ENCODE results near the gene BRCA1. TPM values are rescaled to one million over a fixed set of nuclear protein-coding genes. Genes with fewer than 3 reads are reported as not detected.
"Not testable (repeated sequence)": the region's sequence is repeated elsewhere in the genome, so short reads cannot be mapped to it uniquely, and the experiment has no call there.

The BRCA1 gene
- total and polyA plus RNA-seq, 2 donors (not counting 1 experiment from before 2014, with no cell fraction given): 7.5 to 9.9 TPM

- H3K79me2 ChIP-seq (ENCODE audit: control insufficient read depth, insufficient read depth, low read length): no peaks in the 10 kb centered on the region
- DNase-seq (ENCODE audit: low read depth in 2 of 2): no peak
These were observed 18.6 kb downstream of the BRCA1 start for GRCh38 chr17:43106552-43106951.

GRCh38 chr17:43105146-43105545, 20.0 kb downstream of the BRCA1 start:
- no peaks in the 10 kb centered on the region for H3K27me3 ChIP-seq (ENCODE audit: control insufficient read depth, insufficient read depth, low read length)
- H2AFZ ChIP-seq (ENCODE audit: low read length): no peak overlapping the region
- H3K4me1 ChIP-seq (ENCODE audit: control insufficient read depth, extremely low read depth, insufficient read depth, low read length): no peaks in the 10 kb centered on the region
- no peaks in the 10 kb centered on the region for H3K79me2 ChIP-seq (ENCODE audit: control insufficient read depth, insufficient read depth, low read length)
- no peaks in the 10 kb centered on the region for H3K9me3 ChIP-seq (ENCODE audit: control insufficient read depth, insufficient read depth, low read depth, low read length)
- no peaks in the 10 kb centered on the region for H3K36me3 ChIP-seq (ENCODE audit: control insufficient read depth, insufficient read depth, low read length)
- no peak overlapping the region for H3K4me3 ChIP-seq (replicated peaks in 1 of 4; ENCODE audit: control extremely low read depth in 1 of 4, insufficient read depth in 1 of 4, low read depth in 3 of 4, low read length in 4 of 4)
- no peak for DNase-seq (ENCODE audit: low read depth in 2 of 2)
- H3K9ac ChIP-seq (ENCODE audit: insufficient read depth, low read length): no peak overlapping the region
- no peak overlapping the region for H3K4me2 ChIP-seq (ENCODE audit: extremely low read depth, insufficient read depth, low read length)
- H4K20me1 ChIP-seq (ENCODE audit: control insufficient read depth, extremely low read depth, insufficient read depth, low read length): no peaks in the 10 kb centered on the region
- TF ChIP-seq CTCF (conservative IDR thresholded peaks at IDR 0.05 in 1 of 2, IDR thresholded peaks at IDR 0.05 in 1 of 2; ENCODE audit: low read depth in 1 of 2, low read length in 2 of 2) (no peak), EZH2 (IDR thresholded peaks at IDR 0.05; ENCODE audit: low read length, missing control alignments) (no peak)
- H3K27ac ChIP-seq (ENCODE audit: insufficient read depth, low read length): no peak overlapping the region

More at GRCh38 chr17:43106552-43106951, 18.6 kb downstream of the BRCA1 start:
- no peak overlapping the region for H2AFZ ChIP-seq (ENCODE audit: low read length)
- no peaks in the 10 kb centered on the region for H3K27me3 ChIP-seq (ENCODE audit: control insufficient read depth, insufficient read depth, low read length)
- no peak overlapping the region for H3K9ac ChIP-seq (ENCODE audit: insufficient read depth, low read length)
- H4K20me1 ChIP-seq (ENCODE audit: control insufficient read depth, extremely low read depth, insufficient read depth, low read length): no peaks in the 10 kb centered on the region
- no peaks in the 10 kb centered on the region for H3K4me1 ChIP-seq (ENCODE audit: control insufficient read depth, extremely low read depth, insufficient read depth, low read length)
- H3K9me3 ChIP-seq (ENCODE audit: control insufficient read depth, insufficient read depth, low read depth, low read length): no peaks in the 10 kb centered on the region
- no peaks in the 10 kb centered on the region for H3K36me3 ChIP-seq (ENCODE audit: control insufficient read depth, insufficient read depth, low read length)
- no peak overlapping the region for H3K27ac ChIP-seq (ENCODE audit: insufficient read depth, low read length)
- no peak overlapping the region for H3K4me2 ChIP-seq (ENCODE audit: extremely low read depth, insufficient read depth, low read length)
- H3K4me3 ChIP-seq (replicated peaks in 1 of 4; ENCODE audit: control extremely low read depth in 1 of 4, insufficient read depth in 1 of 4, low read depth in 3 of 4, low read length in 4 of 4): no peak overlapping the region
- TF ChIP-seq CTCF (conservative IDR thresholded peaks at IDR 0.05 in 1 of 2, IDR thresholded peaks at IDR 0.05 in 1 of 2; ENCODE audit: low read depth in 1 of 2, low read length in 2 of 2): no peak
- TF ChIP-seq EZH2 (IDR thresholded peaks at IDR 0.05; ENCODE audit: low read length, missing control alignments): no peak

- Histone ChIP-seq H2AFZ (ENCODE audit: low read length) (no peak overlapping the region), H3K27me3 (ENCODE audit: control insufficient read depth, insufficient read depth, low read length) (no peaks in the 10 kb centered on the region), H3K79me2 (ENCODE audit: control insufficient read depth, insufficient read depth, low read length) (no peaks in the 10 kb centered on the region), H3K9ac (ENCODE audit: insufficient read depth, low read length) (no peak overlapping the region), H3K4me1 (ENCODE audit: control insufficient read depth, extremely low read depth, insufficient read depth, low read length) (no peaks in the 10 kb centered on the region), H3K36me3 (ENCODE audit: control insufficient read depth, insufficient read depth, low read length) (no peaks in the 10 kb centered on the region), H4K20me1 (ENCODE audit: control insufficient read depth, extremely low read depth, insufficient read depth, low read length) (no peaks in the 10 kb centered on the region), H3K4me2 (ENCODE audit: extremely low read depth, insufficient read depth, low read length) (no peak overlapping the region), H3K4me3 (replicated peaks in 1 of 4; ENCODE audit: control extremely low read depth in 1 of 4, insufficient read depth in 1 of 4, low read depth in 3 of 4, low read length in 4 of 4) (no peak overlapping the region), H3K27ac (ENCODE audit: insufficient read depth, low read length) (no peak overlapping the region), H3K9me3 (ENCODE audit: control insufficient read depth, insufficient read depth, low read depth, low read length) (no peaks in the 10 kb centered on the region)
- no peak for DNase-seq (ENCODE audit: low read depth in 2 of 2)
- TF ChIP-seq EZH2 (IDR thresholded peaks at IDR 0.05; ENCODE audit: low read length, missing control alignments) (no peak), CTCF (conservative IDR thresholded peaks at IDR 0.05 in 1 of 2, IDR thresholded peaks at IDR 0.05 in 1 of 2; ENCODE audit: low read depth in 1 of 2, low read length in 2 of 2) (no peak)
These were observed 20.5 kb downstream of the BRCA1 start for GRCh38 chr17:43104665-43105064.

- not testable (repeated sequence) for H3K36me3 ChIP-seq (ENCODE audit: control insufficient read depth, insufficient read depth, low read length); H3K79me2 ChIP-seq (ENCODE audit: control insufficient read depth, insufficient read depth, low read length); DNase-seq (ENCODE audit: low read depth in 2 of 2); H3K4me3 ChIP-seq (replicated peaks in 1 of 4; ENCODE audit: control extremely low read depth in 1 of 4, insufficient read depth in 1 of 4, low read depth in 3 of 4, low read length in 4 of 4); H2AFZ ChIP-seq (ENCODE audit: low read length); H3K9ac ChIP-seq (ENCODE audit: insufficient read depth, low read length); H3K27me3 ChIP-seq (ENCODE audit: control insufficient read depth, insufficient read depth, low read length); H3K27ac ChIP-seq (ENCODE audit: insufficient read depth, low read length); H3K4me2 ChIP-seq (ENCODE audit: extremely low read depth, insufficient read depth, low read length); H3K4me1 ChIP-seq (ENCODE audit: control insufficient read depth, extremely low read depth, insufficient read depth, low read length); H4K20me1 ChIP-seq (ENCODE audit: control insufficient read depth, extremely low read depth, insufficient read depth, low read length); H3K9me3 ChIP-seq (ENCODE audit: control insufficient read depth, insufficient read depth, low read depth, low read length)
These were observed 29.8 kb downstream of the BRCA1 start for GRCh38 chr17:43095364-43095763.

Data from fibroblast of lung (primary cell).